ENCODE data around the gene CYP4F12. TPM values are rescaled to one million over a fixed set of nuclear protein-coding genes. Genes with fewer than 3 reads are reported as not detected.

The CYP4F12 gene, protein sequence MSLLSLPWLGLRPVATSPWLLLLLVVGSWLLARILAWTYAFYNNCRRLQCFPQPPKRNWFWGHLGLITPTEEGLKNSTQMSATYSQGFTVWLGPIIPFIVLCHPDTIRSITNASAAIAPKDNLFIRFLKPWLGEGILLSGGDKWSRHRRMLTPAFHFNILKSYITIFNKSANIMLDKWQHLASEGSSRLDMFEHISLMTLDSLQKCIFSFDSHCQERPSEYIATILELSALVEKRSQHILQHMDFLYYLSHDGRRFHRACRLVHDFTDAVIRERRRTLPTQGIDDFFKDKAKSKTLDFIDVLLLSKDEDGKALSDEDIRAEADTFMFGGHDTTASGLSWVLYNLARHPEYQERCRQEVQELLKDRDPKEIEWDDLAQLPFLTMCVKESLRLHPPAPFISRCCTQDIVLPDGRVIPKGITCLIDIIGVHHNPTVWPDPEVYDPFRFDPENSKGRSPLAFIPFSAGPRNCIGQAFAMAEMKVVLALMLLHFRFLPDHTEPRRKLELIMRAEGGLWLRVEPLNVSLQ
- total RNA-seq: not detected in 2 replicates
- long read RNA-seq: 0 reads

DNA sequence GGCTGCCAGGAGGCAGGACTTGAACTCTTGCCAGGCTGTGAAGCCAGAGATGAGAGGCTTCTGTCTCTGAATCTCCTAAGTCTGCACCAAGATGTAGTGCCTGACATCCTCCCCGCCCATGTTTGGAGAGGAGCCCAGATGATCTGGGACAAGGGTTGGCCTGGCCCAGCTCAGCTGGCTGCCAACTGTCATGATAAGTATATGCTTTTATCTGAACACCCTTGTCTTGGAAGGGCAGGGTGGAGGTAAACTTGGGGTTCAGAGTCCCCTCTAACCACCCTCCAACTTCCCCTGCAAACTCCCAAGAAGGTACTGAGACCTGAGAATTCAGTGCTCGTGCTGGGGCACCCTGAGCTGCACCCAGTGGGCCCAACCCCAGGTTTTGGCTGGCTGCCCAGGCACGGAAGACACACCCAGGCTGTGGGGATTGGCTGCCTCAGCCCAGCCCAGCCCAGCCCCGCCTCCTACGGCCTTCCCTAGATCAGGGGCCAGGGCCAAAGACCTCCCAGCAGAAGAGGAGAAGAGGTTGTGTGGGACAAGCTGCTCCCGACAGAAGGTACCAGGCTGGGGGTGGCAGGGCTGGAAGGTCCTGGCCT is at the start of gene CYP4F12:
Gene CYP4F12 (plus strand): TSS at position 508 of the 596 bp plus-strand sequence. CDS start 443 bp downstream, outside the sequence.
- no peak within 1 kb of the TSS for H3K4me3 Mint-ChIP-seq
- H3K27me3 Mint-ChIP-seq (ENCODE audit: low read depth): no peaks in the 10 kb centered on the region
- H3K4me1 Mint-ChIP-seq: no peaks in the 10 kb centered on the region
- TF ChIP-seq, protein P1, sequence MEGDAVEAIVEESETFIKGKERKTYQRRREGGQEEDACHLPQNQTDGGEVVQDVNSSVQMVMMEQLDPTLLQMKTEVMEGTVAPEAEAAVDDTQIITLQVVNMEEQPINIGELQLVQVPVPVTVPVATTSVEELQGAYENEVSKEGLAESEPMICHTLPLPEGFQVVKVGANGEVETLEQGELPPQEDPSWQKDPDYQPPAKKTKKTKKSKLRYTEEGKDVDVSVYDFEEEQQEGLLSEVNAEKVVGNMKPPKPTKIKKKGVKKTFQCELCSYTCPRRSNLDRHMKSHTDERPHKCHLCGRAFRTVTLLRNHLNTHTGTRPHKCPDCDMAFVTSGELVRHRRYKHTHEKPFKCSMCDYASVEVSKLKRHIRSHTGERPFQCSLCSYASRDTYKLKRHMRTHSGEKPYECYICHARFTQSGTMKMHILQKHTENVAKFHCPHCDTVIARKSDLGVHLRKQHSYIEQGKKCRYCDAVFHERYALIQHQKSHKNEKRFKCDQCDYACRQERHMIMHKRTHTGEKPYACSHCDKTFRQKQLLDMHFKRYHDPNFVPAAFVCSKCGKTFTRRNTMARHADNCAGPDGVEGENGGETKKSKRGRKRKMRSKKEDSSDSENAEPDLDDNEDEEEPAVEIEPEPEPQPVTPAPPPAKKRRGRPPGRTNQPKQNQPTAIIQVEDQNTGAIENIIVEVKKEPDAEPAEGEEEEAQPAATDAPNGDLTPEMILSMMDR (conservative IDR thresholded peaks at IDR 0.05): no peak
- H3K36me3 Mint-ChIP-seq (ENCODE audit: low read depth): peaks cover 4% of the 10 kb centered on the region
- DNase-seq (ENCODE audit: low read depth, low spot score): no peak
- H3K27ac Mint-ChIP-seq (ENCODE audit: unreplicated experiment): no peak within 1 kb of the TSS
- peaks cover 10% of the 10 kb centered on the region for H3K9me3 Mint-ChIP-seq

DNA sequence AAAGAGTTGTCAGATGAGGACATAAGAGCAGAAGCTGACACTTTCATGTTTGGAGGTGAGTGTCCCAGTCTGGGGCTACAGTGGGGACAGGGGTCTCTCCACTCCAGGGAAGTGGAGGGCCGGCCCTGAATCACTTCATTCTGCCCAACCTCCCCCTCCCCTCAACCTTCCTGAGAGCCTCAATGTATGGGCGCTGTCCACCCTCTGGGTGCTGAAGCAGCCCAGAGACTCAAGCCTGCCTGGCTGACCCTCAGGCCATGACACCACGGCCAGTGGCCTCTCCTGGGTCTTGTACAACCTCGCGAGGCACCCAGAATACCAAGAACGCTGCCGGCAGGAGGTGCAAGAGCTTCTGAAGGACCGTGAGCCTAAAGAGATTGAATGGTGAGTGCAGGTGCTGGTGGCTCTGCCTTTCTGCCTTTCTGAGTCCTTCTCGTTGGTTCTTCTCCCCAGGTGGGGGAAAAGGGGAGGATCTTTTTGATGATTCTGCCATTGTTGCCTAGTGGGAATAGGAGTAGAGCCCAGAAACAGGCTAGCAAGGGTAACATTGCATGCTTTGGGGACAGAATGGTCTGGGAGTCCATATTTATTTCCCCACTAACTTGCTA is 49.1 kb upstream of the CYP4F12 start:
- Mint-ChIP-seq H3K27me3 (ENCODE audit: low read depth) (no peaks in the 10 kb centered on the region), H3K36me3 (ENCODE audit: low read depth) (no peaks in the 10 kb centered on the region), H3K9me3 (peaks cover 20% of the 10 kb centered on the region), H3K4me1 (no peaks in the 10 kb centered on the region), H3K4me3 (no peak overlapping the region), H3K27ac (ENCODE audit: unreplicated experiment) (no peak overlapping the region)
- TF ChIP-seq, protein P1 (conservative IDR thresholded peaks at IDR 0.05): no peak
- no peak for DNase-seq (ENCODE audit: low read depth, low spot score)

DNA sequence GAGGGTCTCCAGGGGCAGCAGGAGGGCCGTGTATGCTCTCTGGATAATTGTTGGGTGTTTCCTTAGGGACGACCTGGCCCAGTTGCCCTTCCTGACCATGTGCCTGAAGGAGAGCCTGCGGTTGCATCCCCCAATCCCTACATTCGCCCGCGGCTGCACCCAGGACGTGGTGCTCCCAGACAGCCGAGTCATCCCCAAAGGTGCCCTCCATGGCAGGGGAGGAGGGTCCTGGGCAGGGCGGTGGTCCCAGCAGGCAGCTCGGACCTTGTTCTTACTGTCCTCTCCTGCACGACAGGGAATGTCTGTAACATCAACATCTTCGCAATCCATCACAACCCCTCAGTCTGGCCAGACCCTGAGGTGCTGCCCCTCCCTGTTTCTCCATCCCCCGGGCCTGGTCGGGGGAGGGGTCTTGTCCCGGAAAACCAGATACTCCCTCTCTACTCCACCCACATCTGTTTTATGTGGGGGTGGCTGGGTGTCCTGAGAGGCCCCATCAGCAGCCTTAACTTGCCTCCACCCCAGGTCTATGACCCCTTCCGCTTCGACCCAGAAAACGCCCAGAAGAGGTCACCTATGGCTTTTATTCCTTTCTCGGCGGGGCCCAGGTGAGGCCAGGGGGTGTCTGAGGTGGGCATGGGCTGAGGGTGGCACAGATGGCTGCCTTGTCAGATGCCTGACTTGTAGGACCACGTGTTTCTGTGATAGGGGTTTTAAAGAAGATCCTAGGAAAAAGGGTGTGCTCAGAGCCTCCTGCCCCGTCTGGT is 44.5 kb upstream of the CYP4F12 start:
- Mint-ChIP-seq H3K36me3 (ENCODE audit: low read depth) (no peaks in the 10 kb centered on the region), H3K4me1 (no peaks in the 10 kb centered on the region), H3K27me3 (ENCODE audit: low read depth) (no peaks in the 10 kb centered on the region), H3K27ac (ENCODE audit: unreplicated experiment) (no peak overlapping the region), H3K9me3 (peaks cover 11% of the 10 kb centered on the region), H3K4me3 (no peak overlapping the region)
- TF ChIP-seq, protein P1 (conservative IDR thresholded peaks at IDR 0.05): no peak
- DNase-seq (ENCODE audit: low read depth, low spot score): no peak

DNA sequence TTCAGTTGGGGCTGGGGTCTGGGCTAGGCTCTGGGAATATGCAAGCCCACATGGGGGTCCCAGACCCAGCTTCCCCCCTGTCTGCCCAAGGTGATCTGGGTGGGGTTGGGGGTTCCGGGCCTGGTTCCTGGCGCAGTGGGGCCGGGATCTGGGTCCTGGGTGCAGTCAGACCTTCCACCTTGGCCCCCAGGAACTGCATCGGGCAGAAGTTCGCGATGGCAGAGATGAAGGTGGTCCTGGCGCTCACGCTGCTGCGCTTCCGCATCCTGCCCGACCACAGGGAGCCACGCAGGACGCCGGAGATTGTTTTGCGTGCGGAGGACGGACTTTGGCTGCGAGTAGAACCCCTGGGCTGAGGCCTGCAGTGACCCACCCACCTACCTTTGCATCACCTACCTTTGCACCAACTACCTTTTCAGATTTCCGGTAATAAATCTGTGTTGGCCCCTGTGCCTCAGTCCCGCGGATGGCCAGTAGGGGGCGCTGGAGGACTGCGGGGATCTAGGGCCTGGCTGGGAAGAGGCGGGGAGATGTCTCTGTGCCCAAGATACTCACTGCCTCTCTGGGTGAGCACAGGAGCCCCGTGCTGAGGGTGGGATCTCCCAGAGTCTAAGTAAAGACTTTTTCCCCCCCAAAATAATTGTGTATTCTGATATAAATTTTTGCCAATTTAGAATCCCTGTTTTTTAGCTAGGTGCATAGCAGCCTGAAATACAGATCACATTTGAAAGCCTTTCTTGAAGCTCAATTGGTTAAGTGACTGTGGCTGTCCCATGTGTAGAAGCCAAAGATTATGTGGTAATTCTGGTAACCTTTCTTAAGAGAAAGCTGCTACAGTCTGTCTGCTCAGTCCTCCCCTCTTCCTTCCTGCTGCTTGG is 43.6 kb upstream of the CYP4F12 start:
- peak; percentile 30 for DNase-seq (ENCODE audit: low read depth, low spot score)
- H3K27me3 Mint-ChIP-seq (ENCODE audit: low read depth): no peaks in the 10 kb centered on the region
- TF ChIP-seq, protein P1 (conservative IDR thresholded peaks at IDR 0.05): peak; percentile 58
- no peak overlapping the region for H3K4me3 Mint-ChIP-seq
- H3K27ac Mint-ChIP-seq (ENCODE audit: unreplicated experiment): no peak overlapping the region
- H3K4me1 Mint-ChIP-seq: no peaks in the 10 kb centered on the region
- no peaks in the 10 kb centered on the region for H3K36me3 Mint-ChIP-seq (ENCODE audit: low read depth)
- H3K9me3 Mint-ChIP-seq: peaks cover 11% of the 10 kb centered on the region

Data from neural crest cell (in vitro differentiated cells).